Measurements from ENCODE around the gene POLE.

Gene POLE

DNA sequence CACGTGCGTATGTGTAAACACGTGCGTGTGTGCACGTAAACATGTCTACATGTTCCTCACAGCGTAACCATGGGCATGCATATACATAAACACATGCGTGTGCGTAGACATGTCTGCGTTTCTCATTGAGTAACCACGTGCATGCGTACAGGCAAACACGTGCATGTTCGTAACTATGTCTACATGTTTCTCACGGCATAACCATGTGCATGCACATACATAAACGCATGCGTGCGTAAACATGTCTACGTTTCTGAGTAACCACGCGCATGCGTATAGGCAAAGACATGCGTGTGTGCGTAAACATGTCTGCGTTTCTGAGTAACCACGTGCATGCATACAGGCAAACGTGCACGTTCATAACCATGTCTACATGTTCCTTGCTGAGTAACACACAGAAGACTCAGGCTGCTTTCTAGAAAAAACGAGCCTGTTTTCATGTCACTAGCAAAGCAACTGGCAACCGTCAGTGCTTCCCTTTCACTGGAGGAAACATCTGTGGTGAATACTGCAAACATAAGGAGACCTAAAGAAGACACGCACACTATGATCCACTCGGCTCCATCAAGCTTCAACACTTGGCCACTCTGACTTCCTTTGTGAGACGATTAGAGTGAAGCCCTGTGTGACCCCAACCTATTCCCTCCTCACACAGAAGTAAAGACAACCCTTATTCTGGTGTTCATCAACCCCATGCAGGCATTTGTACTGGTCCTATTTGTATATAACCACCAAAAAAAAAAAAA is 28.8 kb downstream of the POLE start:
- in situ Hi-C loops (cut with MboI; ENCODE audit: low sequenced_read_pairs): no loop called here

DNA sequence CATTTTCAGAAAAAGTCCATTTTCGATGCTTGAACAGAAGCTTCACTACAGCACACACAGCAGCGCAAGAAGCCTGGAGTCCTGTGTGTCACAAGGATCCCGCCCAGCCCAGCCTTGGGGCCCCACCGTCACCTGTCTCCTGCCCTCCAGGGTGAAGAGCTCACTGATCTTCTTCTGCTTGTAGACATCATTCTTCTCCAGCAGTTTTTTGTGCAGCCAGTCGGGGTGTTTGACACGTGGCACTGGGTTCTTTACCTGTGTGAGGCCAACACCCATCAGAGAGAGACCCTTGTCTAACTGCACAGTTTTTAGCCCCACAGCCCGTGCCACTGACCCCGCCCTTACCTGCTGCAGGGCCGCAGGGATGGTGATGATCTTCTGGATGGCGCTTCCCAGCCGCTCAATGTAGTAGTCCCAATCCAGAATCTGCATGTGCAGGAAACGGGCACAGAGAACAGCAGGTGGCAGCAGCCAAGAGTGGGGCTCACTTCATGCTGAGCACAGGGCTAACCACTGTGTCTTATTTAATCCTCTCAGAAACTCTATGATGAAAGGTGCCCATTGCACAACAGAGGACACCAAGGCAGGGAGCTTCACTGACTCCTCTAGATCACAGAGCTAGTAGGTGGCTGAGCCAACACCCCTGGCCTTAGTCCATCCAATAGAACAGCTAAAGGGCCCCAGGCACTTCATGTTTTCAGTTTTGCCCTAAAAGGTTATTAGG is 30.0 kb downstream of the POLE start:
- in situ Hi-C loops (cut with MboI; ENCODE audit: low sequenced_read_pairs): no loop called here

DNA sequence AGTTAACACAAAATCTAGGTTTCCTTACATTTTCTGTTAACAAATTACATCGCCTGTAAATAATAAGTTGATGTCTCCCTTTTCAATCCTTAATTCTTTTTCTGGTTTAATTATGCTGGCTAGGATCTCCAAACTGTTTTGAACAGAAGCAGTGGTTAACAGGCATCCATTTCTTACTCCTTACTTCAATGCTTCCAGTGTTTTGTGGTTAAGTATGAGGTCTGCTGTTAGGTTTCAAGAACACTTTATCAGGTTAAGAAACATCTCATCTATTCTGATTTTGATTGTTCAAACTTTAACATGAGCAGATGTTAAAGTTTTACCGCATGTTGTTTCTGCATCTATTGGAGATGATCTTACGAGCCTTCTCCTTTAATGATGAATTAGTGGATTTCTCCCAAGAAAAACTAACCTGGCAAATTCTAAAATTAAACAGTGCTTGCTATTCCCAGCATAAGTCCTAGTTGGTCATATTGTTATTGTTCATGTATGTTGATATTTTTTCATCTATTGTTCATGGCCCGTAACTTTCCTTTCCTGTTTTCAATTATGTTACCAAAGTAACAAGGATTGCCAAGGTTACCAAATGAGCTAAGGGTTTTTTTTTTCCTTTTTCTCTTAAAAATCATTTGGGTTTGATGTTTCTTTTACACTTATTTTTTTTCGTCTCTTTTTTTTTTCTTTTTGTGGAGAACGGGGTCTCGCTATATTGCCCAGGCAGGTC is 33.4 kb downstream of the POLE start:
- in situ Hi-C loops (cut with MboI; ENCODE audit: low sequenced_read_pairs): no loop called here

DNA sequence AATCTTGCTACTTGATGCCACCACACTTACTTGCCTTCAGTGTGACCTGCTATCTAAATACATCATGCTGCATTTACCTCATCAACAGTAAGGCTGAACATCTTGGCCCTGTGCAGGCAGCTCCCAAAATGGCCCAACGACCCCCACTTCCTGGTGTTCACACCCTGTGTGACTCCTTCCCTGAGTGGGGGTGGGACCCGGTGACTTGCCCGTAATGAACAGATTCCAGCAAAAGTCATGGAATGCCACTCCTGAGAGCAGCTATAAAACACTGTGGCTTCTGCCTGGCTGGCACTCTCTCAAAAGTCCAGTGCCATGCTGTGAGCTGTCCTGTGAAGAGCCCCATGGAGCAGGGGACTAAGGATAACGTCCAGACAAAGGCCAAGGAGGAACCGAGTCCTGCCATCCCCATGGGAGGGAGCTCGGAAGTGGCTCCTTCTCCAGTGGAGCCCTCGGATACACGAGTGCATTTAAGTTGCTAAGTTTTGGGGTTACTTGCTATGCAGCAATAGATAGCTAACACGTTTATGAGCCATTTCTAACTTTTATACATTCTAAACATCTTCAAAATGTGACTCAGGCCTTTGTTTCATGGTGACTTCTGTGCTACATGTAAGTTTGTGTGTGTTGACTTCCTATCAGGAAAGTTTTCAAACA is 35.6 kb downstream of the POLE start:
- in situ Hi-C loops (cut with MboI; ENCODE audit: low sequenced_read_pairs): no loop called here

DNA sequence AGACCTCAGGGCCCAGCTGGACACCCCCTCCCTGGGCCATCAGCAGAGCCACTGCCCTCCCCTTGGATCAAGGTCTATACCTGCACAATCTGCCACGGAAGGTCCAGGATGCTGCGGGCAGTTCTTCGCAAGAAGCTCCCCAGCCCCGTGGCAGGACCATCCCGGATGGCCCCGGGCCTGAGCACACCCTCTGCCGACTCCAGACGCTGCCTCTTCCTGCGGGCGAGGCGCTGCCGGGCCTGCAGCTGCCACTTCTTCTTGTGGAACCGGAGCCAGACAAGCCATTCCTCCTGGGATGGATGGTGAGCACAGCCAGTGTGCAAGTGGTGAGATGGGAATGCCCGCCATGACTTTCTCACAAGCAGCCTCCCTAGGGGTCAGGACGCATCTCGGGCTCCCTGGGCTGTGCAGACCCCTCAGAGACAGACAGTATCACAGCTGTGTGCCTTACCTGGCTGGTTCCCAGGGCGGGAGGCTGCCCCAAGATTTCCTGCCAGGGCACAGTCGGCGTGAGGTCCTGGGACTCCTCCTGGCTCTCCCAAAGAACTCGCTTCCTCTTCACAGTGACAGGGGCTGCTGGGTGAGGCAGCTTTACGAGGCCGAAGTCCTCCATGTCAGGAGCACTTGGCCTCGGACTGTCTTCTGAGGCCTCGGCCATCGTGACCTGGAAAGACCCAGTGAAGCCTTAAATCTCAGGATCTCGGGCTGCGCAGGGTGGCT is 37.8 kb downstream of the POLE start:
- in situ Hi-C loops (cut with MboI; ENCODE audit: low sequenced_read_pairs): no loop called here

DNA sequence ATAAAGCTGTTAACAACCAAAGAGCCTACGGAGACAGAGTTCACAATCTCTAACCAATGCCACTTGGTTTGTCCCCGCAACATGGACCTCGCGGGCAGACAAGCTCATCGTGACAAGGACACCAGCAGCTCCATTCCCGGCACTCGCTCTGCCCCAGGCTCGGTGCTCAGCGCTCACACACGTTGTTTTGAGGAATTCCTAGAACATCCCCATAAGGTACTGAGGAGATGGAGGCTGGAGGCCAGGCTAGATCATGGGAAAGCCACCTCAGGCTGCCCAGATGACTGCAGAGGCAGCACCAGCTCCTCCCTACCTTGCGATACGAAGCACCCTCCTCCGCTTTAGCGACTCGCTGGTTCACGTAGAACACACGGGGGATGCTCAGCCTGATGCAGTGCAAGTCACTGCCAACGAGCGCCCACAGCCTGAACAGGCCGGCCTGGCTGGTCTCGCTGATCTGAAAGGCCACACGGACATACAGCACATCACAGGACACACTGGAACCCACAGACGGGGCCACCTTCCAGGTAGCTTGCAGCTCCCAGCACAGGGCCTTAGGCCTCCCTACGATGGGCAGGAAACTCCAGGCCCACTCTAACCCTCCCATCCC is 38.4 kb downstream of the POLE start:
- in situ Hi-C loops (cut with MboI; ENCODE audit: low sequenced_read_pairs): no loop called here

DNA sequence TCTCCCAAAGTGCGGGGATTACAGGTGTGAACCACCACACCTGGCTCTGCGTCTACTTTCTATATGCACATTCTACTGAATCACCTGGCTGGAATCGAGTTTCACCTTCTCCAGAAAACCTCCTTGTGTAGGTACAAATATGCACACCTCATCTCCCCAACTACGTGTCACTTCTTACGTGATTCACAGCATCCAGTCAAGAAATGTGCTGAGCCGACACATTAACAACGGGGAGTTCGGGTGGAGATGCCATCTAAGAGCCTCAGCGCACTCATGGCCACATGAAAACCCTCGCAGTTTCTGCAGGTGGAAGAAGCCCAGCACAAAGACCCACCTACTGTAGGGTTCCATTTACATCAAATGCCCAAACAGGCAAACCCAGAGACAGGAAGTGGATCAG is 39.3 kb downstream of the POLE start:
- in situ Hi-C loops (cut with MboI; ENCODE audit: low sequenced_read_pairs): no loop called here

DNA sequence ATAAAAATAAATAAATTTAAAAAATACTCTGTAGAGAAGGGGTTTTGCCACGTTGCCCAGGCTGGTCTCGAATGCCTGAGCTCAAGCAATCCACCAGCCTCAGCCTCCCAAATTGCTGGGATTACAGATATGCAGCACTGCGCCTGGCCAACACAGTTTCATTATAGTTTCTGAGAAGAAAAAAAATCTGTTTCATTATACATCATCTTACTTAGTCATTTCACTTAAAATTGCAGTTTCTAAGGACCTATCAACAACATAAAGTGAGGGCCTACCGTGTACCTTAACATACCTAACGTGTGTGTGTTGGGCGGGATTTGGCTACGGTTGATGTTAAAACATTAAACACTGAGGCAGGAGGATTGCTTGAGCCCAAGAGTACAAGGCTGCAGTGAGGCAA is 40.3 kb downstream of the POLE start:
- in situ Hi-C loops (cut with MboI; ENCODE audit: low sequenced_read_pairs): no loop called here

DNA sequence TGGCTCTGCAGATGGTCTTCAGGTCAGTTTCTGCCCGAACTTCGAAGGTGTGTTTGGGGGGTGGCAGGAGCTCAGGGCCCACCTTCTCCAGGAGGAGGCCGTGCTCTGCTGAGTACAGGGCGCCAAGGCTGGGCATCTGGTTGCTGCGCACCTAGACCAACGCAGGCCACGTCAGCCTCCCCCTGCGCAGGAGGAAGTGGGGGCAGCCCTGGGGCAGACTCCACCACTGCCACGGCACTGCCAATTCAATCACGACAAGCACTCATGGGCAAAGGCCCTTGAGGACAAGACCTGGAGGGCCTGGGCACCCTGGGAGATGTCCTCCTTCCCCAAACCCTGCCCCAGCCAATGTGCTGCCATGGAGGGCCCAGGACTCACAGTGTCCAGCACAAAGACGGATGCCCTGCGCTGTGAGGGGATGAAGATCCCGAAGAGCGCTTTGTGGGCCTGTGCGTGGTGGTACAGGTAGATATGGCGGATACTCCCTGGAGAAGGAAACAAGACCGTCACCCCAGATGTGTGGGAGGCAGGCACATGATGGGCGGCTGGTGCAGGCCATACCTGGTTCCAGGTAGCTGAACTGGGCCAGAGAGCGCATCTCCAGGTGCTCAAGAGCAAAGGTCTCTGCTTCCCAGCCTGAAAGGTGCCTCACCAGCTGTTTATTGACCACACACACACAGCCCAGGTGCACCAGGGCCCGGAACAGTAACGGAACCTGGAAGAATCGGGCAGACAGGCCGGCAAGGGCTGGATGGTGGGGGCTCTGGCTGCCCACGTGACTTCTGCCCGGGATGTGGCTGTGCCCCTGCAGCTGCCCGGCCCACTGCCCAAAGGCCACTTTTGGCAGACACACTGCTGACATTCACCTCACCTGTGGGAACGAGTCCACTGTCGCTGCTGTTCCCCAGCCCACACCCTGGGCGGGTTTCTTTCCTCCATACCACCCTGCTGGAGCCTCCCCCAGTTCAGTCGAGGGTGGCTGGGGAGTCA is 44.0 kb downstream of the POLE start:
- in situ Hi-C loops (cut with MboI; ENCODE audit: low sequenced_read_pairs): no loop called here

DNA sequence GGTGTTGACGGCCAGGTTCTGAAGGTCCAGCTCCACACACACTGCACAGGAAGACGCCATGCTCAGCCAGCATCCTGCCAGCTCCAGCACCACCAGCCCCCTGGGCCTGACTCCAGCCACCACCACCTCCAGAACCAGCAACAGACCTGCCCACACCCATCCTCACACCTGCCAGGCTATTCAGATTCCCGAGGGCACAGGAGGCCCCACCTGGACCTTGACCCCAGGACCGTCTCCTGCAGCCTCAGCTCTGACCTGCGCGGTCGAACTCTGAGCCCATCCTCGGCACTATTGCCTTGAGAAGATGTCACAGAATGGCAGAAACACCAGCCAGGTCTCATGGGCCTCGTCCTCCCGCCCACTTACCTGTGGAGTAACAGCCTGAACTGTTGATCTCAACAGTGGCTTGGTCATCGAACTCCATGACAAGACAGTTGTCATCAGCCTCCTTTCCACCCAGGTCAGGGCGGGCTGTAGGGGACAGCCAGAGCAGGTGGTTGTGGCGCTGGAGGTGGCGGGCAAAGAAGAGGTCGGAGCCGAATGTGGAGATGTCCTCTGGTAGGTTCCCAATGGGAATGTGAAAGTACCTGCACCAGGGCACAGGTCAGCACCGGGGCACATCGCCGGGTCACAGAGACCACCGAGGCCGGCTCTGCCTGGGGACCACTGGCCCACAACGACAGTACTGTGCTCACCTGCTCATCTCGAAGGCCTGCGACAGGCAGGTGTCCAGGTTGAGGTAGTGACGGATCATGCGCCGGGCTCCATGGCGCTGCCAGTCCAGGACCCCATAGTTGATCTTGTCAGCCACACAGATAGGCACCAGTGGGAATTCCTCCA is 45.1 kb downstream of the POLE start:
- in situ Hi-C loops (cut with MboI; ENCODE audit: low sequenced_read_pairs): no loop called here

DNA sequence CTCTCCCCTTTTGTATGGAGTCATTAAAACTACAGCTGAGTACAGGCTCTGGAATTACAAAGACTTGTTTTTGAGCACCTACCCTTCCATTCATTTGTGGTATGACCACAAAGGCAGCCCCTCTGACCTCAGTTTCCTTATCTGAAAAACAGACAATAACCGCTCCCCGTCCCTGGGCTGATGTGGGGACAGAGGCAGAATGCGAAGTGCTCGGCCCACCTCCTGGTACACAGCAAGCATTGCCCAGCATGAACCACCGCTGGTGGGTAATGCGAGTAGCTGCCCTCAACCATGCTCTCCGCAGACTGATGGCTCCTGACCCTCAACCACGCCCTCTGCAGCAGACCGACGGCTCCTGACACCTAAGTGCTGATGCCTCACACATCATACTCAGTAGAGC is 46.2 kb downstream of the POLE start:
- in situ Hi-C loops (cut with MboI; ENCODE audit: low sequenced_read_pairs): no loop called here

DNA sequence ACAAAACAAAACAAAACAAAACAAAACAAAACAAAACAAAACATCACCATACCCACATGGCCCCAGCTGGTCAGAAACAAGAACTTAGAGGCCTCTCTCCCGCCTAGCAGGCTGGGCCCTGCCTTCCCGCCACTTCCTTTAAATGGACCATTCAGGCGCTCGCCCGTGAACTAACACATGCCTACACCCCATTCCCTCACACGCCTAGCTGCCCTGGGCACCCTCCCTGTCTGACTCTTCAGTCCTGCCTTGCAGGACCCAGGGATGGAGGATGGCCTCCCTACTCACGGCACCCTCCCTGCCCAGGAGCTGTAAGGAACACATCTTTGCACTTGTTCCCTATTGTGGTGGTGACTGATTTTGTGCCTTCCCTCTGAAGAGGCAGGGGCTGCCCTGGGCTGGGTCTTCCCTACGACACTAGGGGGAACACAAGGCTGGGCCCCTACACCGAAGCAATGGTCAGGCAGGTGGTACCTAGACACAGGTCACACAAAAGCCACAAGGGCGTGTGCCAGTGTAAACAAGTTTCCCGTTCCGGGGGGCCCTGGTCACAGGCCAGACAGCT is 47.1 kb downstream of the POLE start:
- in situ Hi-C loops (cut with MboI; ENCODE audit: low sequenced_read_pairs): no loop called here

DNA sequence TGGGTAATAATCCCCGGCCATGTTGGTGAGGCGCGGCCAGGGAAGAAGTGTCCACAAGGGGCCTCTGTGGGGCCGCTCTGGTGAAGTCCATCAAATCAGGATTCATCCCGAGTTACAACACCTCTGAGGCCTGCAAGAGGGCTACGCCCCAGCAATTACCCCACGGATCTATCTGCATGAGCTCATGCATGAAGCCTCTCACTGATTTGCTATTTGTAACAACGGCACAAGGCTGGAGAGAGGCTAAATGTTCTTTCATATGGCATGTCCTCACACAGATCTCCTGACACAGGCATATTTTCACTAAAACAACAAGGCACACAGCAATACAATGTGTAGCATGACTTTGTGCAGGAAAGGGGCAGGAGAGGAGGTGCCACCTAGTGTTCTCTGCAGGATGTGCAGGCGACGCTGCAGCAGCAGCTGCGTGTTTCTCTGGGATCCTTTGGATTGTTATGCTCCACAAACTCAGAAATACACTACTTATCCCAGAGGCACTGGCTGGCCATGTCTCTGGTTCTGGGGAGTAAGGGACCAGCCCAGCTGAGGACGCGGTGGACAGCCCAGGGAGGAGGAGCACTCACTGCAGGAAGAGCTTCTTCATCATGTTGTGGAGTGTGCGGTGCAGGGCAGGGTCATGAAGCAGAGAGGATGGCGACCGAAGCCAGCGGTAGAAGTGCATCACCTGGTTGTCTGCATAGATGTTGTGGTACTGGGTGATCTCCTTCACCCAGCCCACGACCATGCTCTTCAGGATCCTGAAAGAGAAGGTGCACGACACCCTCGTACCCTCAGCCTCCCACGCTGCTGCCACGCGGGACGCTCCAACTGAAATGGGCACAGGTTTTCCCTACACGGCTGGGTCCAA is 48.4 kb downstream of the POLE start:
- in situ Hi-C loops (cut with MboI; ENCODE audit: low sequenced_read_pairs): no loop called here

DNA sequence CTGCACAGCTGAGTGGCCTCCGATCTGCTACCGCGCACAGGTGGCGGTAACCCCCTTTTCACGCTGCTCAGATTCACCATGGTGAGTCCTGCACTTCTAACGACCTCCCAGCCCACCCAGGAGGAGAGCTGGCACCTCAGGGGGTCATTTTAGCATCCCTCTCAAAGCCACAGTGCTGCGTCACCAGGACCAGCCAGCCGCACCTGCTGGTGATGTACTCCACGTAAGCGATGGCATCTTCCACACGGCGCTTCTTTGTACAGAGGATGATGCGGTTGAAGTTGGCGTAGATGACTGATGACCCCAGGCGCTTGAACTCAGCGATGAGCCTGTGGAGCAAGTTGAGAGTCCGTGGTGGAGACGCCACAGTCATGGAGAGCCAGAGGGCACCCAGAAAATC is 49.3 kb downstream of the POLE start:
- in situ Hi-C loops (cut with MboI; ENCODE audit: low sequenced_read_pairs): no loop called here

DNA sequence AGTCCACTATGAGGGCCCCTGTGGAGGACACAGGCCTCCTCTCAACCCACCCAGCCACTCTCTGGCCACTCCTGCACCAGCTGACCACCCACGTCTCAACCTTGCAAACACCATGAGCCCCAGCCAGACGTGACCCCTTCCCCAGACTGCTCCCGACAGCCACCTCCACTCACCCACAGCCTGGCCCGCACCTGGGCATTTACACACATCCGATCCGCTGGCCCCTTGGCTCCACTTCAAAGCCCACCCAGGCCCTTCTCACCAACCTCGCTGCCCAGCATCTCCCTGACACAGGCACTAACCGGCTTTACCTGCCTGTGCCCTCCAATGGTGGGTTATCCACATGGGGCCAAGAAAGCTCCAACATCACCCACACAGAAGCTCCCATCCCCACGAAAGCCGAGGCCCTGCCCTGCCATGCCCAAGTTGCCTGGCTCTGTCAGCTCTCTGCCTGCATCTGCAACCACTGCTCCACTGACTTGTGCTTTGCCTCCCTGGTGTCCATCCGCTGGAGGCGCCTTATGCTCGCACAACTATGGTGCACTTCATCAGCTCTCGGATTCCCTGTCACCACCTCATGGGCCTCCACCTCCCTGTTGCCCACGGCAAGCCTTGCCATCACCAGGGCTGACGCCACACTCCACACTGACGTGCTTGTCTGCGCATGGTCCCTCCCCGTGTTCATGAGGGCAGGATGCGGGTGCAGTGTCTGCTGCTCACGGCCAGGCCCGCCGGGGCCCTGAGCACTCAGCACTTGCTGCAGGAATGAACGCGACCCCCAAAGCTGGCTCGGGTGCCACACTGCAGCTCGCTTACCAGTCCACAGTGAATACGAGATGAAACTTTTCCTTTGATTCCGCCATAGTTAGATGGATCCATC is 51.8 kb downstream of the POLE start:
- in situ Hi-C loops (cut with MboI; ENCODE audit: low sequenced_read_pairs): no loop called here

DNA sequence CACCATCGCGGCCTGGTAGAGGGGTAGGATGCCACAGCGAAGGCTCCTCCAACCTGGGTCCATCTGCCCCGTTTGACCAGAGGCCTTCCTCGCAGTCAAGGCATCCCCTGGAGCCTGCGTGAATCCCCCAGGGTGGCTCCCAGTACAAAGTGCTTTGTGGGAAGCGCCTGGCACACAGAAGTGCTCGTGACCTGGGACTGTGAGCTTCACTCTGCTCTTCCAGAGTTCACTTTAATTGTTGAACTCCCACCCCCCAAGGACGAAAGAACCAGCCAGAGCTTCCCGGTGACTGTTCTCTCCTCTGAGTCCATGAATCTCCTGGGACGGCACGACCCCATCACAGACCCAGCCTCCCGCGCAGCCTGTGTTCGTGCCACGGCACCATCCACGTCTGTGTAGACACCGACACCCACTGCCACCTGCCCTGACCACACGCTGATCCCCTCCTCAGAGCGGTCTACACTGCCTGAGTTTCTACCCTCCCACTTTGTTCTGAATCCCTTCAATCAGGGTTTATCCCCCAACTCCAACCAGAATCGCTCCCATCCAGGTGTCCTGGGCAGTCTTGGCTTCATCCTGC is 52.6 kb downstream of the POLE start:
- in situ Hi-C loops (cut with MboI; ENCODE audit: low sequenced_read_pairs): no loop called here
